HepG2 (cell line): ENCODE results near the gene USP40. TPM values are rescaled to one million over a fixed set of nuclear protein-coding genes. Genes with fewer than 3 reads are reported as not detected.

Source experiments
- ATAC-seq: fragments of 200-7000 bp; cut with Tn5 transposase; 3 replicates; pipeline ENCODE4 v1.9.1; 2020; ENCODE audit warnings: mild to moderate bottlenecking, moderate library complexity
- BruUV-seq: library from RNA; stranded (reverse); fragments of 400-500 nt; replicated peaks from 2 replicates; lab custom pipeline; 2021; lab: Mats Ljungman, UMichigan
- CTCF ChIA-PET: fragments of 300-600 bp; formaldehyde crosslinking; extraction: SDS; loops from one replicate; lab custom pipeline; 2021; ENCODE audit warnings: low total read pairs, inconsistent platforms, low intra/inter-chr PET ratio; lab: Yijun Ruan, JAX
- POLR2A ChIA-PET: fragments of 350-600 bp; sonication (Branson Sonifier 250); formaldehyde crosslinking; loops from one replicate; lab custom pipeline; 2020; ENCODE audit warnings: antibody characterized with exemption, inconsistent platforms; lab: Yijun Ruan, JAX
- DNase-seq: peaks from one replicate; pipeline ENCODE4 v3.0.0-alpha.2; 2015; ENCODE audit warnings: low spot score
- FAIRE-seq: peaks from 3 replicates; lab custom pipeline; 2011; peaks lifted over from hg19 to GRCh38; lab: Jason Lieb, UNC
- H2AFZ ChIP-seq: one replicate; pipeline ENCODE4 v1.6.1; 2011; ENCODE audit warnings: low read length, inconsistent platforms
- H3K27ac ChIP-seq: fragments of 300-600 bp; 3 replicates; pipeline ENCODE4 v1.8.0; 2011; ENCODE audit warnings: mixed run types, mild to moderate bottlenecking, mixed read lengths, low read length, inconsistent platforms; ENCODE audit not compliant: insufficient read depth; ENCODE audit errors: extremely low read length
- H3K27me3 ChIP-seq, 2 experiments: fragments of 200-600 bp in 1 of 2; 2 replicates in 1 of 2; 3 replicates in 1 of 2; pipeline versions ENCODE4 v1.6.0 to v1.8.0; 2011; ENCODE audit warnings: low read length in 2 of 2, mild to moderate bottlenecking in 2 of 2, moderate library complexity in 2 of 2, inconsistent platforms in 1 of 2; ENCODE audit not compliant: insufficient read depth in 2 of 2, control insufficient read depth in 1 of 2
- H3K36me3 ChIP-seq, 2 experiments: fragments of 200-600 bp in 1 of 2; replicated peaks in 1 of 2; 2 replicates in 1 of 2; 3 replicates in 1 of 2; pipeline versions ENCODE4 v1.5.1 to v1.8.0; 2011; ENCODE audit warnings: low read length in 2 of 2, inconsistent platforms in 1 of 2; ENCODE audit not compliant: insufficient read depth in 2 of 2, control insufficient read depth in 1 of 2
- H3K4me1 ChIP-seq: 2 replicates; pipeline ENCODE4 v1.5.1; 2012; ENCODE audit warnings: low read length, inconsistent platforms; ENCODE audit not compliant: insufficient read depth
- H3K4me2 ChIP-seq: 2 replicates; pipeline ENCODE4 v1.6.0; 2011; ENCODE audit warnings: low read depth, low read length, inconsistent platforms
- H3K4me3 ChIP-seq, 3 experiments: fragments of 200-600 bp in 1 of 3; sonication (generic), shearing (Covaris generic) in 1 of 3; replicated peaks in 1 of 3; 2 replicates each; pipeline ENCODE4 v1.5.1; 2011 to 2016; ENCODE audit warnings: low read length in 3 of 3, inconsistent platforms in 2 of 3, low read depth in 2 of 3, mild to moderate bottlenecking in 2 of 3, control low read depth in 1 of 3, mixed read lengths in 1 of 3; ENCODE audit not compliant: insufficient read depth in 1 of 3
- H3K79me2 ChIP-seq: one replicate; pipeline ENCODE4 v1.6.1; 2011; ENCODE audit warnings: low read length, inconsistent platforms; ENCODE audit not compliant: insufficient read depth
- H3K9ac ChIP-seq: 2 replicates; pipeline ENCODE4 v1.6.0; 2011; ENCODE audit warnings: mild to moderate bottlenecking, low read depth, low read length, inconsistent platforms; ENCODE audit not compliant: insufficient read depth
- H3K9me3 ChIP-seq: 2 replicates; pipeline ENCODE4 v1.5.1; 2012; ENCODE audit warnings: mild to moderate bottlenecking, low read length
- H4K20me1 ChIP-seq: 2 replicates; pipeline ENCODE4 v1.6.0; 2011; ENCODE audit warnings: inconsistent platforms, mild to moderate bottlenecking, low read length, moderate library complexity; ENCODE audit not compliant: insufficient read depth
- AGO2 ChIP-seq: fragments of 200-400 bp; formaldehyde crosslinking; optimal IDR thresholded peaks from 2 replicates; pipeline ENCODE3; 2017; ENCODE audit warnings: mild to moderate bottlenecking, low read depth, low read length, moderate library complexity
- WGBS: methylation state at CpG from one replicate; pipeline ENCODE4 v1.1.6; 2017; ENCODE audit warnings: low lambda C conversion rate; 5-methylcytosine and 5-hydroxymethylcytosine counted together
- in situ Hi-C: cut with HindIII; loops from 2 replicates; pipeline ENCODE4 v1.10.0; 2017; ENCODE audit warnings: low pct_unique_long_range_greater_than_20kb; ENCODE audit not compliant: extremely low pct_ligation_motif_present
- intact Hi-C: fragments of 100-400 bp; cut with micrococcal nuclease; formaldehyde crosslinking; loops from one replicate; pipeline ENCODE4 v1.10.0; 2022; ENCODE audit not compliant: unreplicated experiment
- polyA plus RNA-seq, 8 experiments: library from polyadenylated mRNA; depleted of rRNA in 3 of 8; stranded (reverse) in 7 of 8; unstranded in 1 of 8; fragments of >200 nt; fragmentation: Illumina TruSeq in 4 of 8; extraction: Trizol in 4 of 8; gene quantifications; 2 replicates each; pipeline versions ENCODE4 v1.2.1 to v1.2.3, GENCODE V29; 2011 to 2016; ENCODE audit warnings: low read depth in 4 of 8, missing spikeins in 1 of 8, mixed read lengths in 1 of 8; ENCODE audit not compliant: insufficient read depth in 1 of 8
- total RNA-seq, 5 experiments: library from RNA; depleted of rRNA; stranded (reverse); fragments of >200 nt; fragmentation: Illumina TruSeq; extraction: Trizol; gene quantifications; 2 replicates each; pipeline ENCODE4 v1.2.3, GENCODE V29; 2016; ENCODE audit warnings: low read depth in 1 of 5
- TF ChIP-seq, protein P1 (sequence below): sonication (generic); formaldehyde crosslinking; conservative IDR thresholded peaks from 2 replicates; pipeline ENCODE4 v1.4.0; 2020; ENCODE audit warnings: missing genetic modification reagents
- TF ChIP-seq, protein P2 (sequence below): sonication (generic); formaldehyde crosslinking; IDR thresholded peaks from 2 replicates; pipeline ENCODE4 v1.4.0; 2020; ENCODE audit warnings: mild to moderate bottlenecking, missing genetic modification reagents
- TF ChIP-seq, protein P3 (sequence below): sonication (generic); formaldehyde crosslinking; IDR thresholded peaks from 2 replicates; pipeline ENCODE4 v1.5.1; 2020; ENCODE audit warnings: mild to moderate bottlenecking, missing genetic modification reagents, moderate library complexity

The USP40 gene
- total and polyA plus RNA-seq, 2 of the 13 experiments (the other 11 are each of a cell fraction or from before 2014, with no cell fraction given): 41.0 to 46.3 TPM

DNA sequence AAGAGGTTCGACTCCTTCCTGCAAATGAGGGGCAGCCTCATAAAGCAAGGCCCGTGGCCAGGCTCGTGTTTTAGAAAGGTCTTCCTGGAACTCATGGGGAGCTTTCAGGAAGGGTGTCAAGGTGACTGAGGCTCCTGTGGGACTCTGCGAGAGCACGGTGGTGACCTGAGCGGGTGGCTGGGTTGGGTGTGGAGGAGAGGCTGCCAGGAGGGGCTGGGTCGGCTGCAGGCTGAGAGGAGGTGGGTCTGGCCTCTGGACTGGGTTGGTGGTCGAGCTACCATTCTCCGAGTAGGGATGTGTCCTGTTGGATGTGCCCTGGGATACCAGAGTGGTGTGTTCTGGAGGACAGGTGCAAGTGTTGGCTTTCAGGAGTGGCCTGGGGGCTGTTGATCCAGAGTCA, 125.9 kb downstream of the USP40 start (continued):
- TF ChIP-seq, protein P1, sequence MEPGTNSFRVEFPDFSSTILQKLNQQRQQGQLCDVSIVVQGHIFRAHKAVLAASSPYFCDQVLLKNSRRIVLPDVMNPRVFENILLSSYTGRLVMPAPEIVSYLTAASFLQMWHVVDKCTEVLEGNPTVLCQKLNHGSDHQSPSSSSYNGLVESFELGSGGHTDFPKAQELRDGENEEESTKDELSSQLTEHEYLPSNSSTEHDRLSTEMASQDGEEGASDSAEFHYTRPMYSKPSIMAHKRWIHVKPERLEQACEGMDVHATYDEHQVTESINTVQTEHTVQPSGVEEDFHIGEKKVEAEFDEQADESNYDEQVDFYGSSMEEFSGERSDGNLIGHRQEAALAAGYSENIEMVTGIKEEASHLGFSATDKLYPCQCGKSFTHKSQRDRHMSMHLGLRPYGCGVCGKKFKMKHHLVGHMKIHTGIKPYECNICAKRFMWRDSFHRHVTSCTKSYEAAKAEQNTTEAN (CRISPR knock-in tag): no peak

DNA sequence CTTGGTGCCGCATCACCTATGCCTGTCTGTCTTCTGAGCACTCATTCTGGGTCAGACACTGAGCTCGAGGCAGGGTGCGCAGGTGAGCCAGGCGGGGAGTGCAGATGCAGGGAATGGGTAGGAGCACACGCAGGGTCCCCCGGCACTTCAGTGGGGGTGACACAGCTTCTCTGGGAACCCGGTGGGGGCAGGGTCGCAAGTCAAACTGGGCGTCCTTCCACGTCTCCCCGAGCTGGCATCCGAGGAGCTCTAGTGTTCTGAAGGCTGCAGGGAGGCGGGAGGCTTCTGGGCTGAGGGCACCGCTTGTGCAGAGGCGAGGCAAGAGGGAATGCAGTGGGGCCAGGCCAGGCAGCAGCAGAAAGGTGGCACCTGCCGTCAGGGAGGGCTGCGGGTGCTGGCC, 126.3 kb downstream of the USP40 start:
- Histone ChIP-seq H3K27ac (no peak overlapping the region), H3K36me3 (peaks cover 37 to 58% of the 10 kb centered on the region in 2 experiments), H3K9me3 (no peaks in the 10 kb centered on the region), H4K20me1 (peaks cover 3% of the 10 kb centered on the region; the same call in 1 of the 2 replicates), H3K79me2 (no peaks in the 10 kb centered on the region), H3K4me1 (no peaks in the 10 kb centered on the region), H3K4me2 (no peak overlapping the region), H3K9ac (no peak overlapping the region), H3K27me3 (no peaks in the 10 kb centered on the region), H2AFZ (no peak overlapping the region), H3K4me3 (no peak overlapping the region)
- 96% methylated on average over 16 of the region's 17 CpGs for WGBS
- POLR2A ChIA-PET: no interaction called here
- FAIRE-seq: no peak
- no TSS peak for BruUV-seq
- no peak for ATAC-seq
- TF ChIP-seq, protein P2, sequence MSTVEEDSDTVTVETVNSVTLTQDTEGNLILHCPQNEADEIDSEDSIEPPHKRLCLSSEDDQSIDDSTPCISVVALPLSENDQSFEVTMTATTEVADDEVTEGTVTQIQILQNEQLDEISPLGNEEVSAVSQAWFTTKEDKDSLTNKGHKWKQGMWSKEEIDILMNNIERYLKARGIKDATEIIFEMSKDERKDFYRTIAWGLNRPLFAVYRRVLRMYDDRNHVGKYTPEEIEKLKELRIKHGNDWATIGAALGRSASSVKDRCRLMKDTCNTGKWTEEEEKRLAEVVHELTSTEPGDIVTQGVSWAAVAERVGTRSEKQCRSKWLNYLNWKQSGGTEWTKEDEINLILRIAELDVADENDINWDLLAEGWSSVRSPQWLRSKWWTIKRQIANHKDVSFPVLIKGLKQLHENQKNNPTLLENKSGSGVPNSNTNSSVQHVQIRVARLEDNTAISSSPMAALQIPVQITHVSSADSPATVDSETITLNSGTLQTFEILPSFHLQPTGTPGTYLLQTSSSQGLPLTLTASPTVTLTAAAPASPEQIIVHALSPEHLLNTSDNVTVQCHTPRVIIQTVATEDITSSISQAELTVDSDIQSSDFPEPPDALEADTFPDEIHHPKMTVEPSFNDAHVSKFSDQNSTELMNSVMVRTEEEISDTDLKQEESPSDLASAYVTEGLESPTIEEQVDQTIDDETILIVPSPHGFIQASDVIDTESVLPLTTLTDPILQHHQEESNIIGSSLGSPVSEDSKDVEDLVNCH (CRISPR knock-in tag): no peak
- TF ChIP-seq AGO2: peak; percentile 54
- TF ChIP-seq, protein P3, sequence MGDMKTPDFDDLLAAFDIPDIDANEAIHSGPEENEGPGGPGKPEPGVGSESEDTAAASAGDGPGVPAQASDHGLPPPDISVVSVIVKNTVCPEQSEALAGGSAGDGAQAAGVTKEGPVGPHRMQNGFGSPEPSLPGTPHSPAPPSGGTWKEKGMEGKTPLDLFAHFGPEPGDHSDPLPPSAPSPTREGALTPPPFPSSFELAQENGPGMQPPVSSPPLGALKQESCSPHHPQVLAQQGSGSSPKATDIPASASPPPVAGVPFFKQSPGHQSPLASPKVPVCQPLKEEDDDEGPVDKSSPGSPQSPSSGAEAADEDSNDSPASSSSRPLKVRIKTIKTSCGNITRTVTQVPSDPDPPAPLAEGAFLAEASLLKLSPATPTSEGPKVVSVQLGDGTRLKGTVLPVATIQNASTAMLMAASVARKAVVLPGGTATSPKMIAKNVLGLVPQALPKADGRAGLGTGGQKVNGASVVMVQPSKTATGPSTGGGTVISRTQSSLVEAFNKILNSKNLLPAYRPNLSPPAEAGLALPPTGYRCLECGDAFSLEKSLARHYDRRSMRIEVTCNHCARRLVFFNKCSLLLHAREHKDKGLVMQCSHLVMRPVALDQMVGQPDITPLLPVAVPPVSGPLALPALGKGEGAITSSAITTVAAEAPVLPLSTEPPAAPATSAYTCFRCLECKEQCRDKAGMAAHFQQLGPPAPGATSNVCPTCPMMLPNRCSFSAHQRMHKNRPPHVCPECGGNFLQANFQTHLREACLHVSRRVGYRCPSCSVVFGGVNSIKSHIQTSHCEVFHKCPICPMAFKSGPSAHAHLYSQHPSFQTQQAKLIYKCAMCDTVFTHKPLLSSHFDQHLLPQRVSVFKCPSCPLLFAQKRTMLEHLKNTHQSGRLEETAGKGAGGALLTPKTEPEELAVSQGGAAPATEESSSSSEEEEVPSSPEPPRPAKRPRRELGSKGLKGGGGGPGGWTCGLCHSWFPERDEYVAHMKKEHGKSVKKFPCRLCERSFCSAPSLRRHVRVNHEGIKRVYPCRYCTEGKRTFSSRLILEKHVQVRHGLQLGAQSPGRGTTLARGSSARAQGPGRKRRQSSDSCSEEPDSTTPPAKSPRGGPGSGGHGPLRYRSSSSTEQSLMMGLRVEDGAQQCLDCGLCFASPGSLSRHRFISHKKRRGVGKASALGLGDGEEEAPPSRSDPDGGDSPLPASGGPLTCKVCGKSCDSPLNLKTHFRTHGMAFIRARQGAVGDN (CRISPR knock-in tag): peak; percentile 23; the same call in 1 of the 2 replicates
- intact Hi-C loops: loop anchor here (10.0 kb wide), 2 partner anchors 86 to 394 kb away; partner anchors contain the start of gene DGKD
- in situ Hi-C loops: no loop called here
- no peak for DNase-seq
- CTCF ChIA-PET: no interaction called here
